Ectodermal cell (in vitro differentiated cells): Measurements from ENCODE around the gene SNX20.

Experiments used
- H3K27ac ChIP-seq: 2 replicates; pipeline ENCODE4 v1.7.0; 2013; ENCODE audit warnings: mild to moderate bottlenecking, low read depth, low read length; ENCODE audit not compliant: insufficient read depth, poor library complexity, severe bottlenecking
- H3K27me3 ChIP-seq: 2 replicates; pipeline ENCODE4 v1.7.0; 2013; ENCODE audit warnings: mild to moderate bottlenecking, low read length; ENCODE audit not compliant: insufficient read depth, control insufficient read depth, poor library complexity, severe bottlenecking
- H3K36me3 ChIP-seq: one replicate; pipeline ENCODE4 v1.7.0; 2013; ENCODE audit warnings: low read length; ENCODE audit not compliant: control insufficient read depth, insufficient read depth
- H3K4me1 ChIP-seq: one replicate; pipeline ENCODE4 v1.7.0; 2013; ENCODE audit warnings: low read length; ENCODE audit not compliant: control insufficient read depth, insufficient read depth
- H3K4me3 ChIP-seq: 2 replicates; pipeline ENCODE4 v1.7.0; 2013; ENCODE audit warnings: low read depth, low read length, control low read depth; ENCODE audit not compliant: insufficient read depth
- H3K9me3 ChIP-seq: 2 replicates; pipeline ENCODE4 v1.7.0; 2013; ENCODE audit warnings: mild to moderate bottlenecking, low read length, moderate library complexity; ENCODE audit not compliant: control insufficient read depth
- WGBS, 2 experiments: methylation state at CpG; one replicate each; pipeline ENCODE4 v1.1.7; 2013; ENCODE audit warnings: missing lambda C conversion rate in 2 of 2; 5-methylcytosine and 5-hydroxymethylcytosine counted together

Gene SNX20

GRCh38 chr16:50679676-50680555 is 1.2 kb downstream of the SNX20 start:
- no peaks in the 10 kb centered on the region for H3K36me3 ChIP-seq
- H3K27me3 ChIP-seq: no peaks in the 10 kb centered on the region
- no peaks in the 10 kb centered on the region for H3K9me3 ChIP-seq
- H3K4me1 ChIP-seq: no peaks in the 10 kb centered on the region
- no peak overlapping the region for H3K27ac ChIP-seq
- H3K4me3 ChIP-seq: no peak overlapping the region
- WGBS, 2 experiments: 93 to 94% methylated on average over 6 of the region's 6 CpGs

DNA sequence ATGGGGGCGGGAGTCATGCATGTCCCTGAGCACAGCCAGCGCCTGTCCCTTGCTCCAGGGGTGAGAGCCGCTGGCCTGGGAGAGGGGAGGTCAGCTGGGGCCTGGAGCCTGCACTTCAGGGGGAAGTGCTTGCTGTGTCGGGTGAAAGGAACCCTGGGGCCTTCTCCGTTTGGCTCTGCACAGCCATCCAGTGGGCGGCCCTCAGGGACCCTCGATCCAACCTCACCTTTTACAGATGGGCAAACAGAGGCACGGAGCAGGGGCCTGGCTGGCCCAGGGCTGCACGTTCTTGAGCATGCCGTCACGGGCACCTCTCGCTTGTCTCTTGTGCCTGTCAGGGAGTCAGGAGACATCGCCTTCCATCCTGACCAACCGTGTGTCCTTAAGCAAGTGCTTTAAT is 1.8 kb downstream of the SNX20 start:
- Histone ChIP-seq H3K27ac (no peak overlapping the region), H3K4me1 (no peaks in the 10 kb centered on the region), H3K9me3 (no peaks in the 10 kb centered on the region), H3K36me3 (no peaks in the 10 kb centered on the region), H3K4me3 (no peak overlapping the region), H3K27me3 (no peaks in the 10 kb centered on the region)
- WGBS, 2 experiments: 88 to 89% methylated on average over 14 of the region's 14 CpGs

DNA sequence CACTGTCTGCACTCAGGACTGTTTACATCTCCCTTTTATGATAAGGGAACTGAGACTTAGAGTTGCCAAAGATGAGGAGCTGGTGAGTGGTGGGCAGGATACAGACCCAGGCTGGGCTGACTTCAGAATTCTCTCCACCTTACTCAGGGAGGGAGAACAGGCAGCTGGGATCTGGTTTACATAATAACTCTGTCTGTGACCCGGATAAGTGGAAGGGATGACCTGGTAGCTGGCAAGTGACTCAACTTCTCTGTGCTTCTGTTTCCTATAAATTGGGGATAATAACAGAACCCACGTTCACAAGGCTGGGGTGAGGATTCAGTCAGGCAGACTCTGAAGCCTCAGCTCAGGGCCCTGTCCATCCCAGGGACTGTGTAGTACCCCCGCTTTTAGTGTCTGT is 2.6 kb downstream of the SNX20 start:
- Histone ChIP-seq H3K36me3 (no peaks in the 10 kb centered on the region), H3K4me1 (no peaks in the 10 kb centered on the region)
- 88 to 93% methylated on average over 3 of the region's 3 CpGs for WGBS, 2 experiments

GRCh38 chr16:50677351-50677750 is 3.8 kb downstream of the SNX20 start:
- Histone ChIP-seq H3K9me3 (no peaks in the 10 kb centered on the region), H3K27me3 (no peaks in the 10 kb centered on the region), H3K4me1 (no peaks in the 10 kb centered on the region), H3K36me3 (no peaks in the 10 kb centered on the region), H3K4me3 (no peak overlapping the region), H3K27ac (no peak overlapping the region)
- WGBS, 2 experiments: 82 to 87% methylated on average over 7 of the region's 7 CpGs

More for the DNA sequence above, 2.6 kb downstream of the SNX20 start:
- Histone ChIP-seq H3K9me3 (no peaks in the 10 kb centered on the region), H3K27ac (no peak overlapping the region), H3K4me3 (no peak overlapping the region), H3K27me3 (no peaks in the 10 kb centered on the region)

DNA sequence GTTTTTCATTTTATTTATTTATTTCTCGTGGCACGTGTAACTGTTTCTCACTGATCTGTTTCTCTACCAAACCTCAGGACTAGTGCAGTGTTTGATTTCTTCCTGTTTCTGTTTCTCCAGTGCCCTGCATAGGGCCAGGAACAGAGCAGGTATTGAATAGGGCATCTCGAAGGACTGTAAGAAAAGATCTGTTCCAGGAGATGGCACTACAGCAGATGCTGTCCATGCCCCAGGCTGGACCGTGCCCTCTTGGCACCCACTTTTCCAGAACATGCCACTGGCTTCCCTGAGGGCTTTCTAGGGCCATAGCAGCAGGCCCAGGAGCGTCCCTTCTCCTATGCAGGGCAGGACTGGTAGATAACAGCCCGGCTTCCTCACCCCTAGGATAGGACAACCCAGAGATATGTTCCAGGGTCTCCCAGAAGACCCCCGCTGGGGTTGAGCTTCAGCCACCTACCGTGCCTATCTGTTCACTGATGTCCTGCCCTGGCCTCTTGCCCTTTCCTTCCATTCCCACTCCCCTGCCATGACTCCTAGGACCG is 4.4 kb downstream of the SNX20 start:
- H3K27me3 ChIP-seq: no peaks in the 10 kb centered on the region
- peaks cover 3% of the 10 kb centered on the region for H3K9me3 ChIP-seq
- WGBS, 2 experiments: 90 to 95% methylated on average over 9 of the region's 9 CpGs
- no peak overlapping the region for H3K27ac ChIP-seq
- no peaks in the 10 kb centered on the region for H3K4me1 ChIP-seq
- no peak overlapping the region for H3K4me3 ChIP-seq
- H3K36me3 ChIP-seq: no peaks in the 10 kb centered on the region

- 92 to 93% methylated on average over 23 of the region's 23 CpGs for WGBS, 2 experiments
- Histone ChIP-seq H3K27me3 (no peaks in the 10 kb centered on the region), H3K27ac (no peak overlapping the region), H3K9me3 (peaks cover 3% of the 10 kb centered on the region), H3K36me3 (no peaks in the 10 kb centered on the region), H3K4me3 (no peak overlapping the region), H3K4me1 (no peaks in the 10 kb centered on the region)
These were observed 5.2 kb downstream of the SNX20 start for GRCh38 chr16:50675686-50676610.

GRCh38 chr16:50674831-50675230 is 6.3 kb downstream of the SNX20 start:
- Histone ChIP-seq H3K9me3 (peaks cover 3% of the 10 kb centered on the region), H3K27ac (no peak overlapping the region), H3K36me3 (no peaks in the 10 kb centered on the region), H3K4me3 (no peak overlapping the region), H3K27me3 (no peaks in the 10 kb centered on the region), H3K4me1 (no peaks in the 10 kb centered on the region)
- WGBS, 2 experiments: 89 to 92% methylated on average over 3 to 4 of the region's 4 CpGs

DNA sequence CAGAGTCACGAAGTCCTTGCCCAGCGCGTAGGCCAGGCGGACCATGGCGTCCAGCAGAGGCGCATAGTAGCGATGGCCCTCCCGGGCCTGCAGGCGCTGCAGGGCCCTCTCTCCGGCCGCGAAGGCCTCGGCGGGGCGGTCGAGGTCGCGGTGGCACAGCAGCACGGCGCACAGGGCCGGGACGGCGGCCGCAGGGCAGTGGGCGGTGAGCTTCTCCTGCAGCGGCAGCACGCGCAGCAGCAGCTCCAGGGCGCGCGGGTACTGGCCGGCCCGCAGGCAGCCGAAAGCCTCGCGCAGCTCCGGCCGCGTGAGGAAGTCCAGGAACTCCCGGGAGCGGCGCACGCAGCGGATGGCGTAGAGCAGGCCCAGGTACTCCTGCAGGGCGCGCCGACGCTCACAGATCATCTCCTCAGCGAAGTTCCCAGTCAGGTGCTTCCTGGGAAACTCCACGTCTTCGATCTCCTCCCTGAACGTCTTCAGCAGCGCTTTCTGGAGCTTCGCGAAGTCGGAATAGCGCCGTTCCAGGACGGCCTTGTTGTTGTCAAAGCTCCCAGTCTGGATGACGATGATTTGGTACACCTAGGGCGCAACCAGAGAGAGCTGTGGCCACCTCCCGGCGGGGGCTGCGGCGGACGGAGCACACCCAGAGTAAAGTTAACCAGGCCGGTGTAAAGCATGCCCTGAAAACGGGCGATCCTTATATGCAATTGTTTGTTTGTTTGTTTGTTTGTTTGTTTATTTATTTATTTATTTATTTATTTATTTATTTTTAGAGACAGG is 7.4 kb downstream of the SNX20 start:
- H3K36me3 ChIP-seq: no peaks in the 10 kb centered on the region
- WGBS, 2 experiments: 96% methylated on average over 66 to 67 of the region's 70 CpGs
- H3K27ac ChIP-seq: no peak overlapping the region
- peaks cover 4% of the 10 kb centered on the region for H3K4me1 ChIP-seq
- H3K9me3 ChIP-seq: peaks cover 3% of the 10 kb centered on the region
- no peak overlapping the region for H3K4me3 ChIP-seq
- no peaks in the 10 kb centered on the region for H3K27me3 ChIP-seq

GRCh38 chr16:50671644-50672260 is 9.4 kb downstream of the SNX20 start:
- H3K36me3 ChIP-seq: no peaks in the 10 kb centered on the region
- no peak overlapping the region for H3K4me3 ChIP-seq
- no peak overlapping the region for H3K27ac ChIP-seq
- peaks cover 13% of the 10 kb centered on the region for H3K4me1 ChIP-seq
- H3K9me3 ChIP-seq: peaks cover 3% of the 10 kb centered on the region
- 58 to 68% methylated on average over 2 of the region's 2 CpGs for WGBS, 2 experiments
- no peaks in the 10 kb centered on the region for H3K27me3 ChIP-seq
